ENCODE results near the gene AGL.
"Not testable (repeated sequence)": the region's sequence is repeated elsewhere in the genome, so short reads cannot be mapped to it uniquely, and the experiment has no call there.

Gene AGL

DNA sequence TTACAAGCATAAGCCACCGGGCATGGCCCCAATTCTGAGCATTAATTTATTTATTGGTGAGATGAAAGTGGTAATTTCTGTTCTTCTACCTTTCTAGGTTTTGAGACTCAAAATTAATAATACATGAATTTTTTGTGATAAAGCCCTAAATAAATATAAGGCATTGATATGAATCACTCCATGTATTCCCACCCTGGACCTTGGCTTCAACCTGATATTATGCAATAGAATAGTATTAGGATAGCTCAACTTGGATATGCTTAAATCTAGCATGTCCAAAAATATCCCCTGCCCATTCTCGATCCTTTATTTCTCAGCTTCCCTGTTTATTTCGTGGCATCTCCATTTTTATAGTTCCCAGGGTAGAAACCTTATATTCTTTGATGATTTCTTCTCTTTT lies 2.5 kb downstream of the AGL start:
- peak; percentile 49 for DNase-seq

DNA sequence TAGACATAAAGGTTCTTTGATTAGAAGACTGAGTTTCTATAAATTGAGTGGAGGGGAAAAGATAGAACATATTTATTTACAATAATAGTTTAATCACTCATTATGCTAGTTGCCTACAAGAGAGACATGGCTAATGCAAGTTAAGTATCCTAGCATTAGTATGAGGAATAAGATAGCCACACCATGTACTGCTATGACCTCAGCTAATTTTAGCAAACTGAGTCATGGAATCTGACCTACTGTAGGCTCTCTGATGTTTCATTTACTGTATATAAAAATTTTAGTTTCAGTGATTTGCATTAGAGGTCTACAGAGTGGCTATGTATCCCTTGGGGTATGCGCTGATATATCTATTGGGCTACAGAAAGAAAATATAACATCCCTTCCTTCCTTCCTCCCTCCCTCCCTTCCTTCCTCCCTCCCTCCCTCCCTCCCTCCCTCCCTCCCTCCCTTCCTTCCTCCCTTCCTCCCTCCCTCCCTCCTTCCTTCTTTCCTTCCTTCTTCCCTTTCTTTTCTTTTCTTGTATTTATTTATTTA lies 5.8 kb downstream of the AGL start:
- DNase-seq: peak; percentile 64

DNA sequence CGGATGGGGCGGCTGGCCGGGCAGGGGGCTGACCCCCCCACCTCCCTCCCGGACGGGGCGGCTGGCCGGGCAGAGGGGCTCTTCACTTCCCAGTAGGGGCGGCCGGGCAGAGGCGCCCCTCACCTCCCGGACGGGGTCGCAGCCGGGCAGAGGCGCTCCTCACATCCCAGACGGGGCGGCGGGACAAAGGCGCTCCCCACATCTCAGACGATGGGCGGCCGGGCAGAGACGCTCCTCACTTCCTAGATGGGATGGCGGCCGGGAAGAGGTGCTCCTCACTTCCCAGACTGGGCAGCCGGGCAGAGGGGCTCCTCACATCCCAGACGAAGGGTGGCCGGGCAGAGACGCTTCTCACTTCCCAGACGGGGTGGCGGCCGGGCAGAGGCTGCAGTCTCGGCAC lies 6.9 kb downstream of the AGL start:
- not testable (repeated sequence) for DNase-seq

DNA sequence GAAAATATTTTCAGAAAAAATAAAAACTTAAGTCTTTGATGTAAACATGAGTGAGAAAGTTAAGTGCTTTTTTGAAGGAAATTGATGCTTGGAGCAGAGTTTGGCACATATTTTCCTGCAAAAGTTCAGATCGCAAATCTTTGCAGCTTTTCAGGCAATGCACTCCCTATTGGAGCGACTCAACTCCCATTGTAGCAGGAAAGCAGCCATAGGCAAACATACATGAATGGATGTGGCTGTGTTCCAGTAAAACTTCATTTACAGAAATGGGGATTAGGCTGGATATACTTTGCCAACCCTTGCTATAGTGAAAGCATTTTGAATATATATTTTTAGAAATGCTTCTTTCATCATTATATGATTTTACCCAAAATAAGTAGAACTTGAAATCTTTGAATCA lies 8.1 kb downstream of the AGL start:
- no peak for DNase-seq

DNA sequence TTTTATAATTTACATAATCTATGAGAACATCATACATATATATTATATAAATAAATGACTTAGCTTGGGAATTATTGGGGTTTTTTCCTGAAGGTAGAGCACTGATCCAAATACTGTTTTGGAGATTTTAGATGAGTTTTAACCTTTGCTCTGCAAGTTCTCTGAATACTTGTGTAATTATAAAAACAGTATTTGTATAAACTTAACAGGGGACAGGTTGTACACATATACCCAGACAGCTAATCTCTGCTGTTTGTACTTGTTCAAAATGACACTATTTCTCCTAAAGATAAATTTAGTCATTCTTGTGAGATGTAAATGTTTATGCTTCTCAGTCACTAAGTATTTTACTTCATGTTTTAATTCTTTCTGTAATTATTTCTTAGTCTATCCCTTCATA lies 8.7 kb downstream of the AGL start:
- DNase-seq: no peak

DNA sequence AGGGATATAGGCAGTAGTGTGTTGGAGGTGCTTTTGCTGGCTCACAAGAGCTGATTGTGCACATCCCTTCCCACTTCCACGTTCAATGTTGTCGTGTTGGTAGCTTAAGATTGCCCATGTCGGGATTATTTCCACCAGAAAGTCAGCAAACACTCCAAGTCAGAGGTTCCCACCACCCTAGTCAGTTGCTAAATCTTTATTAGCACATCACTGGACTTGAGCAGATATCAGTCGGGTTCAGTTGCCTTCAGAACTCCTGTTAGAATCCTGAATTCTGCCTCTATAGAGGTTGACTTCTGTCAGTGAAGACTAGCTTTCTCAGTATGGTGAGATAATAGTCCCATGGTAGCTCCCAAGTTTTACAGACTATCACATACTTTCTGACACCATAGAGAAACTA lies 10.5 kb downstream of the AGL start:
- DNase-seq: no peak

DNA sequence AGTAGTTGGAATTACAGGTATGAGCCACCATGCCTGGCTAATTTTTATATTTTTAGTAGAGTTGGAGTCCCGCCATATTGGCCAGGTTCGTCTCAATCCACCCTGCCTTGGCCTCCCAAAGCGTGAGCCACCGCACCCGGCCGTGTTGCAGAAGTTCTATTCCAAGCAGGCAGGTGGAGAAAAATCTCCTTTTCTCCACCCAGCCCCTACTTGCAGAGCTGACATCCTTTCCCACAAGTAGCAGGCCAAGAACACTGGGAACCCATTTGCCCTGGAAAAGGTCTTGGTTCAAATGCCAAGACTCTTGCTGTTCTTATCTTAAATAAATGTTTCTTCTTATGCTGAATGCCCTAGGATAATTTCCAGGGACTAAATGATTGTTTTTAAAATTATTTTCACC lies 17.5 kb downstream of the AGL start:
- DNase-seq: no peak

DNA sequence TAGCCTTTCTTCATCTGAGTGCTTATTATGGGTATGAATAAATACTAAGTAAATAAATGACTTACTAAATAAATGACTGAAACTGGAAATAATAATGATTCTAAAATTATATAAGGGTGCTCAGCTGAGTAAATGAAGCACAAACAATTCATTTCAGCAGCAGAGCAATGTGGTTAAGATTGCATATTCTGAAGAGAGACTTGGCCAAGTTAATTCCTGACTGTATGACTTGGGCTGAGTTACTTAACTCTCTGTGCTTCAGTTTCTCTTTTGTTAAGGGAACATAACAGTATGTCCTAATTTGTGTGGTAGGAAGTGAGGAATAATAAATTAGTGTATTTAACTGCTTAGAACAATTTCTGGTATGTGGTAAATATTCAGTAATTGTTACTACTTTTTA lies 19.1 kb downstream of the AGL start:
- peak; percentile 24 for DNase-seq

DNA sequence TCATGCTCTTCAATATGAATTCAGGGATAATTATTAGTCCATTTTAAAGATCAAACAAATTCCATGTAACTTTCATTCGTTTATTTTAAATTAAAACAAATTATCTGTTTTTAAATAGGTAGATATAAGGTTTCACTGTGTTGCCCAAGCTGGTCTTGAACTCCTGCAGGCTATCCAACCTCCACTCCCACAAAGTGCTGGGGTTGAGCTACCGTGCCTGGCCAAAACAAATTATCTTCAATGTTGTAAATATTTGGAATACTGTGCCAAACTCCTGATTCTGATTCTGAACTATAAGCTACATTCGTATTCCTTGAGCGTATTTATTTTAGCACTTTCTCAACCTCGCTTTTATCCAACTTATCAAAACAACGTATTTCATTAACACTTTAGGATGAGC lies 19.6 kb downstream of the AGL start:
- no peak for DNase-seq

DNA sequence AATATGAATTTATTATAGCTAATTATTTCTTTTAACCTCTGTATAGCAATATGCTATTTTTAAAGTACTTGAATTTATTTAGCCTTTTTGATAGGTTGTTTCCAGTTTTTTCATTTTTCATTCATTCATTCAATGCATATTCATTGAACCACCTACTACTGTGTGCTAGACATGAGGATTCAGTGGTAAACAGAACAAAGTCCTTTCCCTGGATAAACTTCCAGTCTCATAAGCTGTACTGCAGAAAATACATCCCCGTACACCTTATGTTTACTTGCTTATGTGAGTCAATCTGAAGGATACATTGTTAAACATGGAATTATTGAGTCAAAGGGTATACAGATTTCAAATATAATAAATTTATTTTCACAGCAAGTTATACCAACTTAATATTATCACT lies 21.9 kb downstream of the AGL start:
- no peak for DNase-seq

DNA sequence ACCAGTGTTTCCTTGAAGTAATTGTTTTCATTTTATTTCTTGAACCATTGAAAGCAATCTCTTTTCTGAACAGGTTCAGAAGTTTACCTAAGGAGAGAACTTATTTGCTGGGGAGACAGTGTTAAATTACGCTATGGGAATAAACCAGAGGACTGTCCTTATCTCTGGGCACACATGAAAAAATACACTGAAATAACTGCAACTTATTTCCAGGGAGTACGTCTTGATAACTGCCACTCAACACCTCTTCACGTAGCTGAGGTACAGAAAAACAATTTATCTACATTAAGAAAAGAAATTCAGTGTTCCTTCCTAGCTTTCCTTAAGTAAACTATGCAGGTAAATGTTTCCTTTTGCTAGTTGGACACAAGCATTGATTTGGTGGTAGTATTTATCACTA lies 27.4 kb downstream of the AGL start:
- no peak for DNase-seq

DNA sequence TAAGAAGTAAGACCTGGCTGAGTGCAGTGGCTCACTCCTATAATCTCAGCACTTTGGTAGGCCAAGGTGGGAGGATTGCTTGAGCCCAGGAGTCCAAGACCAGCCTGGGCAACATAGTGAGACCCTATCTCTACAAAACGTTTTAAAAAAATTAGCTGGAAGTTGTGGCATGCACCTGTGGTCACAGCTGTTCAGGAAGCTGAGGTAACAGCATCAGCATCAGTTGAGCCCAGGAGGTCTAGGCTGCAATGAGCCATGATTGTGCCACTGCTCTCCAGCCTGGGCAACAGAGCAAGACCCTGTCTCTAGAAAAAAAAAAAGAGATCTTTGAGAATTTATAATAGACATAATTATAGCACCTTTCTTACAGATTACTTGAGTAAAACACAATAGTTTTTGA lies 36.0 kb downstream of the AGL start:
- no peak for DNase-seq

DNA sequence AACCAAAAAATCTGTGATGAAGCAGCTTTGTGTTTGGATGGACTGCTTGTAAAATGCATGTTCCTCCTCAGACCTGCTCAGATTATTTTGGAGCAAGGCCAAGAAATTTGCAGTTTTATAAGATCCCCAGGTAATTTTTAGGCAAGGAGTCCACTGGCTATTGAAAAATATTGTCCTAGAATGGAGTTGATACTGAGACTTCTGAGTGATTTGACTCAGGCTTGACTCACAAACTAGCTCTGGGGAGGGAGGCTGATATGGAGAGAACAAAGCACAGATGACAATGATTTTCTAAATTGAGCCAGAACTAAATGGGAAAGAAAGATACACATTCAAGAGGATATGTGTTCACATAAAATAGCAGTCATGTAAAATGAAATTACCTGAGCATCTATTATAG lies 36.7 kb downstream of the AGL start:
- DNase-seq: peak; percentile 9

DNA sequence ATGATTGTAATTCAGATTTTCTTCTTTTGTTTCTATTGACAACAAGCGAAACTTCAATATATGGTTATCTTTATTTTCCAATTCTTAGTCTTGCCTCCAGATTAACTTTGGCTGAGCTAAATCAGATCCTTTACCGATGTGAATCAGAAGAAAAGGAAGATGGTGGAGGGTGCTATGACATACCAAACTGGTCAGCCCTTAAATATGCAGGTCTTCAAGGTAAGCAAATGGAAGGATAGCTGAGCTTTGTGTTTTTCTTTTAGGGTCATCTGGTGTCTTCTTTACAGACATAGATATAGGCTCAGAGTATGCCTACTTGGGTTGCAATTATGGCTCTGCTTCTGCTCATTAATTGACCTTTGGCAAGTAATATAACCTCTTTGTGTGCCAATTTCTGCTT lies 37.7 kb downstream of the AGL start:
- no peak for DNase-seq

DNA sequence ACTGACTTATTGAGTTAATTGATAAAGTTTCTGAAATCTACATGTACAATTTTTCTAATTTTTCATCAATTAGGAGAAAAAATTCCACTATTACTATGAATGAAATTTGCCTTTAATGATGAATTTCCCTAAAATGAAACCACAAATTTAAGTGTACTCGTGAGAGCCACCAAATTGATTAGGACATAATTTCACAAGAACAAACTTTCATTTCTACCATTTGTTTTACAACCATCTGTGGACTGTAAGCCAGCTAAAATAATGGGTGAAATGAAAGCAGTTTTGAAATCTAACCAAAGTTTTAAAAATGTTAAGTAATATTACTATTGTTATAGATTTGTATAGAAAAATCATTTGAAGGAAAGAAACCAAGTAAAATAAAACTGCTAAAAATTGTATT lies 41.8 kb downstream of the AGL start:
- DNase-seq: no peak

DNA sequence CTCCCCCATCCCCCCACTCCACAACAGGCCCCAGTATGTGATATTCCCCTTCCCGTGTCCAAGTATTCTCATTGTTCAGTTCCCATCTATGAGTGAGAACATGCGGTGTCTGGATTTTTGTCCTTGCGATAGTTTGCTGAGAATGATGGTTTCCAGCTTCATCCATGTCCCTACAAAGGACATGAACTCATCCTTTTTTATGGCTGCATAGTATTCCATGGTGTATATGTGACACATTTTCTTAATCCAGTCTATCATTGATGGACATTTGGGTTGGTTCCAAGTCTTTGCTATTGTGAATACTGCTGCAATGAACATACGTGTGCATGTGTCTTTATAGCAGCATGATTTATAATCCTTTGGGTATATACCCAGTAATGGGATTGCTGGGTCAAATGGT lies 53.1 kb downstream of the AGL start:
- DNase-seq: not testable (repeated sequence)

DNA sequence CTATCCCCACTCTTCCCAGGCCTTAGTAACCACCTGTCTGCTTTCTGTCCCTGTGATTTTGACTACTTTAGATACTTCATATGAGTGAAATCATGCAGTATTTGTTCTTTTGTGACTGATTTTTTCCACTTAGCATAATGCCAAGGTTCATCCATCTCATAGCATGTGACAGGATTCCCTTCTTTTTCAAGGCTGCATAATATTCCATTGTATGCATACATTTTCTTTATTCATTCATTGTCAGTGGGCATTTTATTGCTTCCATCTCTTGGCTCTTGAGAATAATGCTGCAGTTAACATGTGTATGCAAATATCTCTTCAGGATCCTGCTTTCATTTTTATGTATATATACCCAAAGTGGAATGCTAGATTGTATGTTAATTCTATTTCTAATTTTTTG lies 56.4 kb downstream of the AGL start:
- DNase-seq: no peak

DNA sequence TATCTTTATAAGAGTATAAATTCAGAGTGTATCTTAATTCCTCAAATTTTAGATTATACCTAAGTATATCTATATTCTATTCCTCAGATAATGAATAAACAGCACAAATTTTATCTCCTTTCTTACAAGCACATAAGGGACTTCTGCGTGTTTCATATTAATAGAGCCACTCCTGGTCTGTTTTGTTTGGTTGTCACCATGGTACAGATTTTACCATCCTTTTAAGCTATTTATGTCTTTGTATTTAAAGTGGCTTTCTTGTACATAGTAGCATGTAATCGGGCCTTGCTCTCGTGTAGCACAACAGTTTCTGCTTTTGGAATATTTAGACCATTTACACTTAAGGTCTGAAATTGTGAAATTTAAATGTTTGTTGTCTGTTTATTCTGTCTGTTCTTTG lies 67.1 kb downstream of the AGL start:
- DNase-seq: no peak

DNA sequence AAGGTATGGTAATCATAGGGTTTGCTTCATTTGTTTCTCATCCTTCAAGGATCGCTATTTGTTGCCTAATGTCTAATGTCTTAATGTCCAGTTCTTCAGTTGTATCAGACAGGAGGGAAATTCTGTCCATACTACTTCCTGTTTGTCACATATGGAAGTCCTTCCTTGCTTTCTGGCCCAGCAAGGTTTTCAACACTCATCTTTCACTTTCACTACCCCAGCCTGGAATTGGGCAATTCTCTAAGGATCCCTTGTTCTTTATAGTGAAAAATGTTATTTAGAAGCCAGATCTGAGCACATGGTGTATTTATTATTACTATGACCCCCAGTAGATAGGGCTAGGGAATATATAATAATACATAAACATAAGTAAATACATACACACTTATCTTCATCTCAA lies 69.1 kb downstream of the AGL start:
- DNase-seq: no peak

DNA sequence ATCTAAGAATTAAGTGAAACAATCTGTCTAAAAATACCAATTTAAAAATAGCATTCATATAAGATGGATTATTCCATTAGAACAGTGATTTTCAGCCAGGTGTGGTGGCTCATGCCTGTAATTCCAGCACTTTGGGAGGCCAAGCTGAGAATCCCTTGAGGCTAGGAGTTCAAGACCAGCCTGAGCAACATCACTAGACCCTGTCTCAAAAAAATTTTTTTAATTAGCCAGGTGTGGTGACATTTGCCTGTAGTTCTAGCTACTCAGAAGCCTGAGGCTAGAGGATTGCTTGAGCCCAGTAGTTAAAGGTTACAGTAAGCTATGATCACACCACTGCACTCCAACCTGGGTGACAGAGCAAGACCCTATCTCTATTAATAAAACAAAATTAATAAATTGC lies 84.6 kb downstream of the AGL start:
- no peak for DNase-seq

DNA sequence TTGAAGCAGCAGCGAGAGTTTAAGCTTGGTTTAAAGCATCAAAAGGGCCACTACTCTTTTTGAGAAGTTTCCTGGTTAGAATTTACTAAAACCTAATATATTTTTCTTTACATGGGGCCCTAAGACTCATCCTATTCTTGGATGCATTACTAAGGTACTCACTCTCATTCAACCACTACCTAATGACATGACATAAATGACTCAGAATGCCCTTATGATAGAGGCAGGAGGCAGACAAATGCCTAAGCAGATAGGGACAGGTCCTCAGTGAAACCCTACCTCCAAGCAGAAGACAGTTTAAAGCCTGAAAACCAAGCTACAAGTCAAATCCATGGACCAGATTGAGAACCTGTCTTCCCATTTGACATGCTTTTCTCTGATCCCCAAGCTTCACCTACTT lies 85.4 kb downstream of the AGL start:
- DNase-seq: no peak

DNA sequence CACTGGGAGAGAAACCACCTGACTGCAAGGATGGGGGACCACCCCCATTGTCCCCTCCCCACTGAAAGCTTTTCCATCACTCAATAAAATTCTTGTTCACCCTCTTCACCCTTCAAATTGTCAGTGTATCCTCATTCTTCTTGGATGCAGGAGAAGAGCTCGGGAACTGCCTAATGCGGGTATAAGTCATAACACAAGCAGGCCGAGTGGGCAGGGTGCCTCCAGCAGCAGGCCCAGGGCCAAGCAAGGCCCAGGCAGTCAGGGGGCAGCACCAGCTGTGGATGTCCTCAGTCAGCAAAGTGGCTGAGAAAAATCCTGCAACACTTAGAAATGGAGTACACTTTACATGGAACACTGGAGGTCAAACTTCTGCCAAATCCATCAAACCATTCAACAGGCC lies 85.9 kb downstream of the AGL start:
- no peak for DNase-seq

DNA sequence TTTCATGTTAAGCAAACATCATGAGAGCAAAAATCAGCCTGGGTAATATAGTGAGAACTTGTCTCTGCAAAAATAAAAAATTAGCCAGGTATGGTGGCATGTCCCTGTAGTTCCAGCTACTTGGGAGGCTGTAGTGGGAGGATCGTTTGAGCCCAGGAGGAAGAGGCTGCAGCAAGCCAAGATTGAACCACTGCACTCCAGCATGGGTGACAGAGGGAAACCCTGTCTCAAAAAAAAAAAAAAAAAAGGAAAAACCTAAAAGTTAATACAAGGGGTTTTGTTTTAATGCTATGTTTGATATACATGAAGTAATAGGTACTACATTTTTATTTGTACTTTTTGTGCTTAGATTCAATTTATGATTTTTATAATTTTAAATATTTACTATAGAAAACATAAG lies 92.6 kb downstream of the AGL start:
- DNase-seq: no peak

DNA sequence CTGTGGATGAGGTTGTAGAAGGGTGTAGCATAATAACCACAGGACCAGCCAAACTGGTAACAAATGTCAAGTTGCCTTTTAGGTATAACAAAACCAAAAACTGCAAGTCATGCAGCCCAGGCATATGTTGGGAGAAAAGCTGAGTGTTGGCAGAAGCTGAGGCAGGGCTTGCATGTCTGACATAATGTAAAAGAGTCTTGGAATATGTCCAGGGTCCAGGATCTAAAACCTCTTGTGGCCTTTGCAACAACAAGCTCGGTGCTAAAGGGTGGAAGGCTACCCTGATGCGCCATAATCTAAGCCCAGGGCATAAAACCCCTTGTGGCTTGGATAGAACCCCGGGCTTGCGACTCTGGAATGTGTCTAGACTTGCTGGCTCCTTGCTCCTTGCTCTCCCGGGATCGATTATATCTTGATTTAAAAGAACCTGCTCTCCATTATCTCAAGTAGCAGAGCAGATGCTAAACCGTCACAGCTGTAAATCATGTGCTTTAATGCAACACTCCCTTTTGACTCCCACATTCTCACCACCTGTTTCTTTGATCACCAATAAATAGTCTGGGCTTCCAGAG lies 93.1 kb downstream of the AGL start:
- DNase-seq: no peak

DNA sequence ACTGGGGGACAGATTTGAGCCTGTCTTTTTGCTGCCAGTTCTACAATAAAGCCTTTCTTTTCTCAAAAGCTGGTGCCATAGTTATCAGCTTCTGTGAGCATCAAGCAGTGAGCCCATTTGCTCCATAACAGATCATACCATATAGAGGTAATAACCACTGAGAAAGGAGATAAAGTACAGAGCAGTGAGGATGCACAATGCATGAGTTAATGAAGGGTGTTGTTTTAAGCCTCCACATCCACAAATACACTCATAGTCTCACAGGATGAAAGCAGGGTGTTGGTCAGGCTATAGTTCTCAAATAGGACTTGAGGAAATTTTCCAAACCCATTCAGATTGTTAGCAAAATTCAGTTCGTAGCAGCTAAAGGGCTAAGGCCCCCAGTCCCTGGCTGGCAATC lies 94.0 kb downstream of the AGL start:
- DNase-seq: no peak

DNA sequence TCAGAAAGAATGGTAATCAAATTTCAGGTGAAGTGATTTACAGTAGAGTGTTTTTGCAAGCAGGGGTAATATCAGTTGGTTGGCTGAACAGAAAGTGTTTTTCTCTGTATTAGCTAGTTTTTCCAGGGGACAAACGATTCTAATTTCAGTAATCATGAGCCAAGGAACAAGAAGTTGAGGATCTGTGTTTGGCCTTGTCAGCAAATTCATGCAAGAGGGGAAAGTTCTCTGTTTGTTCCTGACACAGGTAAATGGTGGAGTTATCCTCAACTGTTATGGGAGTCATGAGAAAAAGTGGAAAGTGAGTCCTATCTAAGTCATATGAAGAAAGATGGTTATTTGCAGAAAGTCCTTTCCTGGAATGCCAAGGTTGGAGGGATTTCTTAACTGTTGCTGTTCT lies 95.0 kb downstream of the AGL start:
- DNase-seq: no peak
